H1 (cell line): ENCODE data around the gene FARS2. TPM values are rescaled to one million over a fixed set of nuclear protein-coding genes. Genes with fewer than 3 reads are reported as not detected.

Experiments
- CTCF ChIA-PET: fragments of 300-600 bp; sonication (Branson Sonifier 250); formaldehyde crosslinking; loops from one replicate; lab custom pipeline; 2021; ENCODE audit not compliant: partially characterized antibody; lab: Charles Lee
- POLR2A ChIA-PET: fragments of 300-600 bp; sonication (Branson Sonifier 250); formaldehyde crosslinking; loops from one replicate; lab custom pipeline; 2021; ENCODE audit warnings: inconsistent platforms; ENCODE audit not compliant: partially characterized antibody; lab: Charles Lee
- DNase-seq, 2 experiments: peaks; one replicate each; pipeline versions ENCODE4 v3.0.0 to v3.0.0-alpha.2; 2010 to 2022; ENCODE audit warnings: low spot score in 2 of 2, low read depth in 1 of 2, mixed read lengths in 1 of 2
- FAIRE-seq: peaks from 2 replicates; lab custom pipeline; 2011; peaks lifted over from hg19 to GRCh38; lab: Jason Lieb, UNC
- H2AFZ ChIP-seq: 2 replicates; pipeline ENCODE4 v1.8.1; 2012; ENCODE audit warnings: low read length, inconsistent platforms
- H2AK5ac ChIP-seq: 2 replicates; pipeline ENCODE4 v1.6.1; 2013; ENCODE audit warnings: low read depth, low read length
- H2BK120ac ChIP-seq: replicated peaks from 2 replicates; pipeline ENCODE3; 2013; ENCODE audit warnings: low read depth, low read length, inconsistent platforms
- H2BK12ac ChIP-seq: 2 replicates; pipeline ENCODE4 v1.6.1; 2013; ENCODE audit warnings: low read depth, low read length
- H2BK15ac ChIP-seq: 2 replicates; pipeline ENCODE4 v1.6.1; 2013; ENCODE audit warnings: low read length
- H2BK20ac ChIP-seq: 2 replicates; pipeline ENCODE4 v1.6.1; 2013; ENCODE audit warnings: low read length
- H2BK5ac ChIP-seq: 2 replicates; pipeline ENCODE4 v1.6.1; 2013; ENCODE audit warnings: low read depth, low read length
- H3K14ac ChIP-seq: 2 replicates; pipeline ENCODE4 v1.6.1; 2013; ENCODE audit warnings: inconsistent platforms; ENCODE audit not compliant: insufficient read length
- H3K18ac ChIP-seq: 2 replicates; pipeline ENCODE4 v1.6.1; 2013; ENCODE audit warnings: low read length; ENCODE audit errors: extremely low read depth
- H3K23ac ChIP-seq: 2 replicates; pipeline ENCODE4 v1.6.1; 2013; ENCODE audit warnings: inconsistent platforms; ENCODE audit not compliant: insufficient read length
- H3K23me2 ChIP-seq: 2 replicates; pipeline ENCODE4 v1.6.1; 2013; ENCODE audit warnings: low read depth, low read length
- H3K27ac ChIP-seq: 2 replicates; pipeline ENCODE4 v1.6.1; 2011; ENCODE audit warnings: low read depth, low read length, inconsistent platforms
- H3K27me3 ChIP-seq, 4 experiments: replicated peaks in 1 of 4; 1 replicate in 1 of 4; 2 replicates in 3 of 4; pipeline versions ENCODE4 v1.6.1 to v1.8.1; 2011 to 2013; ENCODE audit warnings: low read length in 3 of 4, mild to moderate bottlenecking in 3 of 4, inconsistent platforms in 2 of 4, mixed read lengths in 2 of 4, moderate library complexity in 1 of 4; ENCODE audit not compliant: control insufficient read depth in 3 of 4, insufficient read depth in 3 of 4; ENCODE audit errors: extremely low read depth in 1 of 4
- H3K36me3 ChIP-seq, 4 experiments: 2 replicates each; pipeline versions ENCODE4 v1.6.1 to v1.8.1; 2011 to 2013; ENCODE audit warnings: mild to moderate bottlenecking in 4 of 4, low read length in 3 of 4, moderate library complexity in 2 of 4, control low read depth in 1 of 4, inconsistent platforms in 1 of 4; ENCODE audit not compliant: insufficient read depth in 4 of 4, control insufficient read depth in 2 of 4
- H3K4ac ChIP-seq: replicated peaks from 2 replicates; pipeline ENCODE3; 2013; ENCODE audit warnings: low read length, low read depth, mixed read lengths, inconsistent platforms; ENCODE audit not compliant: insufficient read length
- H3K4me1 ChIP-seq, 4 experiments: replicated peaks in 1 of 4; 1 replicate in 1 of 4; 2 replicates in 3 of 4; pipeline versions ENCODE4 v1.6.1 to v1.8.1; 2011 to 2013; ENCODE audit warnings: low read length in 3 of 4, inconsistent platforms in 2 of 4, mixed read lengths in 1 of 4; ENCODE audit not compliant: insufficient read depth in 4 of 4, control insufficient read depth in 3 of 4
- H3K4me2 ChIP-seq, 2 experiments: 2 replicates each; pipeline versions ENCODE4 v1.6.1 to v1.8.1; 2011 to 2013; ENCODE audit warnings: low read depth in 2 of 2, low read length in 2 of 2, control low read depth in 1 of 2, inconsistent platforms in 1 of 2, mild to moderate bottlenecking in 1 of 2; ENCODE audit not compliant: insufficient read depth in 1 of 2
- H3K4me3 ChIP-seq, 4 experiments: fragments of 200-600, 300-600 bp in 1 of 4; sonication (generic), shearing (Covaris generic), sonication (Bioruptor Twin) in 1 of 4; 2 replicates each; pipeline versions ENCODE4 v1.5.1 to v1.8.1; 2011 to 2016; ENCODE audit warnings: low read length in 4 of 4, low read depth in 3 of 4, control low read depth in 2 of 4, inconsistent platforms in 2 of 4, mild to moderate bottlenecking in 2 of 4, mixed read lengths in 1 of 4, moderate library complexity in 1 of 4; ENCODE audit not compliant: insufficient read depth in 2 of 4; ENCODE audit errors: extremely low read depth in 1 of 4
- H3K56ac ChIP-seq: replicated peaks from 2 replicates; pipeline ENCODE3; 2013; ENCODE audit warnings: low read depth, mild to moderate bottlenecking, mixed read lengths, low read length, inconsistent platforms; ENCODE audit not compliant: insufficient read length
- H3K79me1 ChIP-seq: 2 replicates; pipeline ENCODE4 v1.6.1; 2013; ENCODE audit warnings: low read depth, low read length, control low read depth
- H3K79me2 ChIP-seq, 2 experiments: 2 replicates each; pipeline versions ENCODE4 v1.6.1 to v1.8.1; 2012 to 2013; ENCODE audit warnings: low read length in 2 of 2, mild to moderate bottlenecking in 2 of 2, inconsistent platforms in 1 of 2; ENCODE audit not compliant: insufficient read depth in 2 of 2, control insufficient read depth in 1 of 2
- H3K9ac ChIP-seq, 4 experiments: replicated peaks in 1 of 4; 1 replicate in 1 of 4; 2 replicates in 3 of 4; pipeline versions ENCODE4 v1.6.1 to v1.8.1; 2011 to 2013; ENCODE audit warnings: low read depth in 3 of 4, low read length in 3 of 4, control low read depth in 2 of 4, mild to moderate bottlenecking in 2 of 4, moderate library complexity in 2 of 4, inconsistent platforms in 1 of 4; ENCODE audit errors: extremely low read depth in 1 of 4
- H3K9me3 ChIP-seq, 2 experiments: 2 replicates each; pipeline versions ENCODE4 v1.6.1 to v1.8.1; 2012 to 2013; ENCODE audit warnings: mild to moderate bottlenecking in 2 of 2, moderate library complexity in 2 of 2, control low read depth in 1 of 2, inconsistent platforms in 1 of 2, low read depth in 1 of 2, low read length in 1 of 2, mixed read lengths in 1 of 2; ENCODE audit not compliant: insufficient read depth in 2 of 2
- H4K20me1 ChIP-seq, 2 experiments: replicated peaks in 1 of 2; 2 replicates each; pipeline versions ENCODE3 to v1.8.1; 2011 to 2013; ENCODE audit warnings: inconsistent platforms in 2 of 2, low read length in 2 of 2, mild to moderate bottlenecking in 1 of 2; ENCODE audit not compliant: insufficient read depth in 2 of 2, control insufficient read depth in 1 of 2
- H4K5ac ChIP-seq: 2 replicates; pipeline ENCODE4 v1.6.1; 2013; ENCODE audit warnings: low read length, low read depth, mixed read lengths, inconsistent platforms; ENCODE audit not compliant: insufficient read length
- H4K8ac ChIP-seq: 2 replicates; pipeline ENCODE4 v1.8.0; 2013; ENCODE audit warnings: mild to moderate bottlenecking, moderate library complexity, low read length, inconsistent platforms; ENCODE audit not compliant: insufficient read depth; ENCODE audit errors: extremely low read depth
- H4K91ac ChIP-seq: replicated peaks from 2 replicates; pipeline ENCODE3; 2013; ENCODE audit warnings: low read length, mixed read lengths, inconsistent platforms; ENCODE audit not compliant: insufficient read length
- CHD1 ChIP-seq: IDR thresholded peaks from 2 replicates; pipeline ENCODE4 v1.6.1; 2012; ENCODE audit warnings: low read depth, low read length, improper control_type of control experiment
- NANOG ChIP-seq: IDR thresholded peaks from 2 replicates; pipeline ENCODE4 v1.6.1; 2011; ENCODE audit warnings: low read length, low read depth, mild to moderate bottlenecking, inconsistent platforms; ENCODE audit not compliant: insufficient read depth, poor library complexity, severe bottlenecking
- WGBS, 2 experiments: shearing (Covaris generic) in 1 of 2; methylation state at CpG; one replicate each; pipeline versions ENCODE4 v1.1.6 to v1.1.7; 2013 to 2015; ENCODE audit warnings: low lambda C conversion rate in 2 of 2, mixed read lengths in 2 of 2, inconsistent platforms in 1 of 2, low coverage in 1 of 2, missing lambda C conversion rate in 1 of 2; ENCODE audit not compliant: insufficient replicate concordance in 2 of 2, insufficient coverage in 1 of 2, insufficient read length in 1 of 2; ENCODE audit errors: extremely low coverage in 1 of 2, missing lambda C conversion rate in 1 of 2; 5-methylcytosine and 5-hydroxymethylcytosine counted together
- polyA plus RNA-seq, 7 experiments: library from polyadenylated mRNA; depleted of rRNA in 3 of 7; stranded (reverse) in 5 of 7; unstranded in 2 of 7; fragments of >200 nt in 5 of 7; fragments of 200-250 nt in 2 of 7; gene quantifications; 1 replicate in 5 of 7; 2 replicates in 1 of 7; 4 replicates in 1 of 7; pipeline versions ENCODE4 v1.2.1 to v1.2.3, GENCODE V29; 2011 to 2013; ENCODE audit warnings: missing spikeins in 2 of 7, mixed read lengths in 2 of 7
- total RNA-seq: library from RNA; stranded (reverse); fragmentation: NEBNext Ultra II Directional; extraction: Animal tissue kit (Norgen Biotek cat#: 25700); gene quantifications from 2 replicates; pipeline ENCODE4 v1.2.1, GENCODE V29; 2021

The FARS2 gene
- total and polyA plus RNA-seq, 2 of the 8 experiments (the other 6 are each of a cell fraction or from before 2014, with no cell fraction given): 11.7 to 14.4 TPM

DNA sequence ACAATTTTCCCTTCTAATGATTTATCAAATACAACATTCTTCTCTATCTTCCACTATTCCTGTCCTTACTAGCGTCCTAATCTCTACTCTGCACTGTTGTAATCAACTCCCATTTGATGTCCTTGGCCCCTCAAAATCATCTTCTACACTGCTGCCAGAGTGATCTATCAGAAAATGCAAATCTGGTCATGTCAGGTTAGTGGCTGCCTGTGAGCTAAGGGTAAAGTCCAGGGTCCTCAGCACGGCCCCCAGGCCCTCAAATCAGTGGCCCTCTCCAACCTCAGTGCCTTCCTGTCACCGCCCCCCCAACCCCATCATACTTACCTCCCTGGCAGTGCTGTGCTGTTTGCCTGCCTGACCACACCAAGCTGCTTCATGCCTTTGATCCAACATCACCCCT is 4.4 kb upstream of the FARS2 start:
- Histone ChIP-seq H3K4me2 (no peak overlapping the region), H4K8ac (no peak overlapping the region), H4K20me1 (peaks cover 3 to 5% of the 10 kb centered on the region in 2 experiments), H3K23ac (no peak overlapping the region), H2BK15ac (no peak overlapping the region), H3K27ac (no peak overlapping the region), H2AK5ac (no peak overlapping the region), H4K5ac (no peak overlapping the region), H2BK12ac (no peak overlapping the region), H3K4ac (no peak overlapping the region), H3K9me3 (no peaks in the 10 kb centered on the region; a peak in 1 of 4 replicates), H2BK120ac (no peak overlapping the region), H2AFZ (no peak overlapping the region), H3K4me1 (peaks cover 0 to 1% (median 0%) of the 10 kb centered on the region in 4 experiments; a peak in 1 of 7 replicates), H3K27me3 (no peaks in the 10 kb centered on the region), H3K36me3 (peaks cover 2 to 21% (median 5%) of the 10 kb centered on the region in 4 experiments; a peak in 6 of 8 replicates), H3K23me2 (peaks cover 8% of the 10 kb centered on the region), H4K91ac (no peak overlapping the region), H2BK5ac (no peak overlapping the region), H3K9ac (no peak overlapping the region), H3K4me3 (no peak overlapping the region), H3K79me2 (peaks cover 0 to 66% of the 10 kb centered on the region in 2 experiments; a peak in 2 of 4 replicates), H3K56ac (no peak overlapping the region), H3K79me1 (peaks cover 12% of the 10 kb centered on the region), H3K14ac (no peak overlapping the region), H2BK20ac (no peak overlapping the region), H3K18ac (no peak overlapping the region)
- no peak for DNase-seq
- CTCF ChIA-PET: interaction anchor here (0.9 to 1.8 kb wide), 4 partner anchors 8 to 123 kb away, joined by 3 to 6 read pairs (median 4); no protein-coding TSS in a partner anchor
- no peak for FAIRE-seq
- POLR2A ChIA-PET: interaction anchor here (0.7 to 3.6 kb wide), 4 partner anchors 9 to 120 kb away, joined by 3 to 15 read pairs (median 6); no protein-coding TSS in a partner anchor
- WGBS, 2 experiments: 88 to 100% methylated on average over 1 to 3 of the region's 3 CpGs
- TF ChIP-seq CHD1 (no peak), NANOG (no peak)
